ENCODE results near the gene SAXO1. TPM values are rescaled to one million over a fixed set of nuclear protein-coding genes. Genes with fewer than 3 reads are reported as not detected.
"Not testable (repeated sequence)": the region's sequence is repeated elsewhere in the genome, so short reads cannot be mapped to it uniquely, and the experiment has no call there.

Gene SAXO1
- total RNA-seq, 1 experiment from 2014 or later = not detected

DNA sequence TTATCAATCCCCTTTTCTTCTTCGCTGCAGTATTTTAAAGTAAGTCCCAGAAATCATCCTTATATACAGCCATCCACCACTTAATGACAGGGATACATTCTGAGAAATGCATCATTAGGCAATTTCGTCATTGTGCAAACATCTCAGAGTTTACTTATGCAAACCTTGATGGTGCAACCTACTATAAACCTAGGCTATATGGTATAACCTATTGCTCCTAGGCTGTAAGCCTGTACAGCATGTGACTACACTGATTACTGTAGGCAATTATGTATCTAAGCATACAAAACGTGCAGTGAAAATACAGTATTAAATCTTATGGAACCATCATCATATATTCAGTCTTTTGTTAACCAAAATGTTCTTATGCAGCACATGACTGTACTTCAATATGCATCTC, 36.8 kb downstream of the SAXO1 start:
- TF ChIP-seq EZH2phosphoT487 (IDR thresholded peaks at IDR 0.05; ENCODE audit: borderline replicate concordance, low read length) (no peak), EZH2 (IDR thresholded peaks at IDR 0.05; ENCODE audit: low read length, unreplicated experiment) (no peak)
- TF ChIP-seq, protein P1, sequence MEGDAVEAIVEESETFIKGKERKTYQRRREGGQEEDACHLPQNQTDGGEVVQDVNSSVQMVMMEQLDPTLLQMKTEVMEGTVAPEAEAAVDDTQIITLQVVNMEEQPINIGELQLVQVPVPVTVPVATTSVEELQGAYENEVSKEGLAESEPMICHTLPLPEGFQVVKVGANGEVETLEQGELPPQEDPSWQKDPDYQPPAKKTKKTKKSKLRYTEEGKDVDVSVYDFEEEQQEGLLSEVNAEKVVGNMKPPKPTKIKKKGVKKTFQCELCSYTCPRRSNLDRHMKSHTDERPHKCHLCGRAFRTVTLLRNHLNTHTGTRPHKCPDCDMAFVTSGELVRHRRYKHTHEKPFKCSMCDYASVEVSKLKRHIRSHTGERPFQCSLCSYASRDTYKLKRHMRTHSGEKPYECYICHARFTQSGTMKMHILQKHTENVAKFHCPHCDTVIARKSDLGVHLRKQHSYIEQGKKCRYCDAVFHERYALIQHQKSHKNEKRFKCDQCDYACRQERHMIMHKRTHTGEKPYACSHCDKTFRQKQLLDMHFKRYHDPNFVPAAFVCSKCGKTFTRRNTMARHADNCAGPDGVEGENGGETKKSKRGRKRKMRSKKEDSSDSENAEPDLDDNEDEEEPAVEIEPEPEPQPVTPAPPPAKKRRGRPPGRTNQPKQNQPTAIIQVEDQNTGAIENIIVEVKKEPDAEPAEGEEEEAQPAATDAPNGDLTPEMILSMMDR (conservative IDR thresholded peaks at IDR 0.05; ENCODE audit: low read depth, low read length) = no peak
- no peaks in the 10 kb centered on the region for H4K20me1 ChIP-seq (ENCODE audit: low read length)
- H3K4me2 ChIP-seq (ENCODE audit: low read length) = no peak overlapping the region
- intact Hi-C loops (cut with micrococcal nuclease) = no loop called here
- CTCF ChIA-PET = no interaction called here
- POLR2A ChIA-PET (ENCODE audit: unreplicated experiment) = no interaction called here
- no peaks in the 10 kb centered on the region for H3K36me3 ChIP-seq (ENCODE audit: low read depth, low read length)
- no TSS peak for BruUV-seq (replicated peaks)
- H3K4me3 ChIP-seq (ENCODE audit: low read length) = no peak overlapping the region
- DNase-seq (no peak), ATAC-seq (peak; percentile 18)
- H3K4me1 ChIP-seq (ENCODE audit: insufficient read depth, low read length) = no peaks in the 10 kb centered on the region
- no peaks in the 10 kb centered on the region for H3K9me2 ChIP-seq (replicated peaks; ENCODE audit: low read length)
- H2AFZ ChIP-seq (ENCODE audit: low read length) = no peak overlapping the region
- H3K9me3 ChIP-seq (ENCODE audit: low read length) = no peaks in the 10 kb centered on the region
- no peak overlapping the region for H3K27ac ChIP-seq (ENCODE audit: low read length)
- H3K79me2 ChIP-seq (ENCODE audit: low read length) = no peaks in the 10 kb centered on the region
- no peak overlapping the region for H3K9ac ChIP-seq (ENCODE audit: low read length)
- no peaks in the 10 kb centered on the region for H3F3A ChIP-seq (ENCODE audit: low read length, unreplicated experiment)
- no peaks in the 10 kb centered on the region for H3K27me3 ChIP-seq (ENCODE audit: low read length)

DNA sequence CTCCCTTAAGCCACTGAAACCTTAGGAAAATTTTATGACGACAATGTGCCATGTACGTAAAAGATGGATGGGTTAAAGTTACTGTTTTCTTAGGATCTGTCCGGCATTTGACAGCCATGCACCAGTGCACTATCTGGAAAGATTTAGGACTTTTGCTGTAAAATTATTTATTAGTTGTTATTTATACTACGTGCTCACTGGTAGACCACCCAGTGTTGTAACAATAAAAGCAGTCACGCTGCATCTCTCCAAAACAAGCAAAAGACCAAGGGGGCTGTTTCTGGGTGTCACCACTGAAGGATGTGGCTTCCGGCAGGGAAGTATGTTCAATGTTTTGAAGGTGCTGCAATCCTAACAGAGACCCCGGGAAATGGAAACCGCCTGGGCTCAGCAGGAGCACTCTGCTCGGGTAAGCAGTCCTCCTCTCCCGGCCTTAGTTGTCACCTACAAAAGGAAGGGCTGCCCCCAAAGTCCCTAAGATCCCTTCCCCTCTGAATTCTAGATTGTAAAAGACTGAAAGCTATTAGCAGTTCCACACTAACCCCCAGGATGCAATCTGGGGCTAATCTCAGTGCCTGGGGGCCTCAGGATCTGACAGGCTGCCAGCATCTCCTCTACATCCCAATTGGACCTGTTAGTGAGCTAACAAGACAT, 38.6 kb downstream of the SAXO1 start:
- DNase-seq = no peak
- POLR2A ChIA-PET (ENCODE audit: unreplicated experiment) = interaction anchor here (0.6 kb wide), 1 partner anchor 12 kb away, joined by 3 read pairs; no protein-coding TSS in a partner anchor

DNA sequence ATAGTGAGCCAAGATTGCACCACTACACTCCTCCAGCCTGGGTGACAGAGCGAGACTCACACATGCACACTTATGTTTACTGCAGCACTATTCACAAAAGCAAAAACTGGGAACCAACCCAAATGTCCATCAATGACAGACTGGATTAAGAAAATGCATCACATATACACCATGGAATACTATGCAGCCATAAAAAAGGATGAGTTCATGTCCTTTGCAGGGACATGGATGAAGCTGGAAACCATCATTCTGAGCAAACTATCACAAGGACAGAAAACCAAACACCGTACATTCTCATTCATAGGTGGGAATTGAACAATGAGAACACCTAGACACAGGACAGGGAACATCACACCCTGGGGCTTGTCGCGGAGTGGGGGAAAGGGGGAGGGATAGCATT, 41.8 kb downstream of the SAXO1 start:
- POLR2A ChIA-PET (ENCODE audit: unreplicated experiment); H3K9me2 ChIP-seq (replicated peaks; ENCODE audit: low read length); H3K9me3 ChIP-seq (ENCODE audit: low read length); H3K4me2 ChIP-seq (ENCODE audit: low read length); H3K36me3 ChIP-seq (ENCODE audit: low read depth, low read length); H2AFZ ChIP-seq (ENCODE audit: low read length); CTCF ChIA-PET; H3K79me2 ChIP-seq (ENCODE audit: low read length); intact Hi-C loops (cut with micrococcal nuclease); H3F3A ChIP-seq (ENCODE audit: low read length, unreplicated experiment); H3K9ac ChIP-seq (ENCODE audit: low read length); H3K27me3 ChIP-seq (ENCODE audit: low read length); H4K20me1 ChIP-seq (ENCODE audit: low read length); ATAC-seq; H3K4me1 ChIP-seq (ENCODE audit: insufficient read depth, low read length); H3K4me3 ChIP-seq (ENCODE audit: low read length); H3K27ac ChIP-seq (ENCODE audit: low read length); DNase-seq; BruUV-seq (replicated peaks): not testable (repeated sequence)

More for the DNA sequence above, 38.6 kb downstream of the SAXO1 start:
- no TSS peak for BruUV-seq (replicated peaks)
- CTCF ChIA-PET = no interaction called here
- Histone ChIP-seq H3K36me3 (ENCODE audit: low read depth, low read length) (no peaks in the 10 kb centered on the region), H4K20me1 (ENCODE audit: low read length) (no peaks in the 10 kb centered on the region), H3K4me1 (ENCODE audit: insufficient read depth, low read length) (no peaks in the 10 kb centered on the region), H3K27ac (ENCODE audit: low read length) (no peak overlapping the region), H3K27me3 (ENCODE audit: low read length) (no peaks in the 10 kb centered on the region), H3K4me3 (ENCODE audit: low read length) (no peak overlapping the region), H3K9me2 (replicated peaks; ENCODE audit: low read length) (no peaks in the 10 kb centered on the region), H3F3A (ENCODE audit: low read length, unreplicated experiment) (no peaks in the 10 kb centered on the region), H3K9ac (ENCODE audit: low read length) (no peak overlapping the region), H2AFZ (ENCODE audit: low read length) (no peak overlapping the region), H3K9me3 (ENCODE audit: low read length) (no peaks in the 10 kb centered on the region), H3K79me2 (ENCODE audit: low read length) (no peaks in the 10 kb centered on the region), H3K4me2 (ENCODE audit: low read length) (no peak overlapping the region)
- intact Hi-C loops (cut with micrococcal nuclease) = no loop called here
- TF ChIP-seq, protein P1 (conservative IDR thresholded peaks at IDR 0.05; ENCODE audit: low read depth, low read length) = no peak
- no peak for TF ChIP-seq EZH2 (IDR thresholded peaks at IDR 0.05; ENCODE audit: low read length, unreplicated experiment)
- no peak for TF ChIP-seq EZH2phosphoT487 (IDR thresholded peaks at IDR 0.05; ENCODE audit: borderline replicate concordance, low read length)
- no peak for ATAC-seq
